ENCODE data around the gene MARCHF6. TPM values are rescaled to one million over a fixed set of nuclear protein-coding genes. Genes with fewer than 3 reads are reported as not detected.

The MARCHF6 gene
- total and polyA plus RNA-seq, 9 of the 15 experiments (the other 6 are each of a cell fraction or from before 2014, with no cell fraction given): 74.1 to 456 (median 116) TPM

- peak; percentile 48 for ATAC-seq
- POLR2A ChIA-PET: interaction anchor here (0.9 to 1.7 kb wide), 3 partner anchors 9 to 24 kb away, joined by 3 read pairs; no protein-coding TSS in a partner anchor
- in situ Hi-C loops (cut with MboI): no loop called here
These were observed 23.0 kb downstream of the MARCHF6 start for GRCh38 chr5:10376544-10376943.

GRCh38 chr5:10377081-10377480 is 23.6 kb downstream of the MARCHF6 start:
- H3K79me2 ChIP-seq (ENCODE audit: control insufficient read depth, insufficient read depth, low read length): peaks cover 91% of the 10 kb centered on the region
- ATAC-seq (peak; percentile 63), FAIRE-seq (peak; percentile 15), DNase-seq (ENCODE audit: extremely low read depth in 1 of 4, low spot score in 3 of 4) (no peak)
- intact Hi-C loops (cut with micrococcal nuclease): no loop called here
- no TSS peak for BruUV-seq (replicated peaks)
- H4K20me1 ChIP-seq (replicated peaks; ENCODE audit: control insufficient read depth, insufficient read depth, low read length): no peaks in the 10 kb centered on the region
- WGBS (ENCODE audit: insufficient coverage, low coverage, missing lambda C conversion rate): 92% methylated on average over 5 of the region's 5 CpGs
- H3K27ac ChIP-seq (ENCODE audit: extremely low read depth, low read depth, low read length): no peak overlapping the region
- H3K9ac ChIP-seq (ENCODE audit: insufficient read depth in 1 of 2, low read depth in 2 of 2, low read length in 2 of 2): peak overlapping the region in 1 of 2 experiments; percentile 14; a peak in 1 of 4 replicates
- H2AFZ ChIP-seq (ENCODE audit: low read depth, low read length): no peak overlapping the region
- ChIA-PET CTCF (ENCODE audit: low intra/inter-chr PET ratio) (no interaction called here), POLR2A (interaction anchor here (0.9 to 1.8 kb wide), 3 partner anchors 9 to 17 kb away, joined by 3 to 9 read pairs (median 3); no protein-coding TSS in a partner anchor)
- peaks cover 79% of the 10 kb centered on the region for H3K36me3 ChIP-seq (ENCODE audit: control insufficient read depth, insufficient read depth, low read length)
- H3K9me1 ChIP-seq (ENCODE audit: control insufficient read depth, insufficient read depth, low read length): no peaks in the 10 kb centered on the region
- no peak overlapping the region for H3K4me3 ChIP-seq
- H3K27me3 ChIP-seq (ENCODE audit: control insufficient read depth in 2 of 2, insufficient read depth in 2 of 2, low read length in 2 of 2): no peaks in the 10 kb centered on the region
- in situ Hi-C loops (cut with MboI): no loop called here
- 0 out of 2 replicates have a peak, but pooled peaks cover 13% of the 10 kb centered on the region for H3K9me3 ChIP-seq (replicated peaks; ENCODE audit: control insufficient read depth, insufficient read depth, low read depth, low read length)
- H3K4me1 ChIP-seq (replicated peaks in 1 of 2; ENCODE audit: control insufficient read depth in 2 of 2, insufficient read depth in 2 of 2, low read length in 2 of 2): no peaks in the 10 kb centered on the region; a peak in 2 of 5 replicates
- no peak overlapping the region for H3K4me2 ChIP-seq (ENCODE audit: insufficient read depth, low read length)
- TF ChIP-seq PHB (CRISPR knock-in tag; IDR thresholded peaks at IDR 0.05) (no peak), ZNF507 (tag; conservative IDR thresholded peaks at IDR 0.05) (no peak), CEBPB (tag; IDR thresholded peaks at IDR 0.05) (no peak), ZNF124 (CRISPR knock-in tag; IDR thresholded peaks at IDR 0.05) (no peak), ARID2 (IDR thresholded peaks at IDR 0.05) (no peak), MAX (CRISPR knock-in tag; IDR thresholded peaks at IDR 0.05) (no peak), POLR2B (IDR thresholded peaks at IDR 0.05; ENCODE audit: low read depth, partially characterized antibody) (no peak), ZNF668 (CRISPR knock-in tag; IDR thresholded peaks at IDR 0.05) (no peak), RBFOX2 (IDR thresholded peaks at IDR 0.05; ENCODE audit: low read depth, low read length) (no peak), BRD4 (IDR thresholded peaks at IDR 0.05) (no peak), ZBED1 (IDR thresholded peaks at IDR 0.05) (no peak)

More at GRCh38 chr5:10376544-10376943, 23.0 kb downstream of the MARCHF6 start:
- Histone ChIP-seq H4K20me1 (replicated peaks; ENCODE audit: control insufficient read depth, insufficient read depth, low read length) (no peaks in the 10 kb centered on the region), H3K9ac (ENCODE audit: insufficient read depth in 1 of 2, low read depth in 2 of 2, low read length in 2 of 2) (no peak overlapping the region), H3K9me1 (ENCODE audit: control insufficient read depth, insufficient read depth, low read length) (no peaks in the 10 kb centered on the region), H3K9me3 (replicated peaks; ENCODE audit: control insufficient read depth, insufficient read depth, low read depth, low read length) (0 out of 2 replicates have a peak, but pooled peaks cover 13% of the 10 kb centered on the region), H3K36me3 (ENCODE audit: control insufficient read depth, insufficient read depth, low read length) (peaks cover 74% of the 10 kb centered on the region), H3K79me2 (ENCODE audit: control insufficient read depth, insufficient read depth, low read length) (peaks cover 91% of the 10 kb centered on the region), H3K27me3 (ENCODE audit: control insufficient read depth in 2 of 2, insufficient read depth in 2 of 2, low read length in 2 of 2) (no peaks in the 10 kb centered on the region), H2AFZ (ENCODE audit: low read depth, low read length) (no peak overlapping the region), H3K4me3 (no peak overlapping the region), H3K4me2 (ENCODE audit: insufficient read depth, low read length) (no peak overlapping the region), H3K27ac (ENCODE audit: extremely low read depth, low read depth, low read length) (no peak overlapping the region), H3K4me1 (replicated peaks in 1 of 2; ENCODE audit: control insufficient read depth in 2 of 2, insufficient read depth in 2 of 2, low read length in 2 of 2) (no peaks in the 10 kb centered on the region; a peak in 2 of 5 replicates)
- TF ChIP-seq NFATC3 (IDR thresholded peaks at IDR 0.05) (no peak), HMBOX1 (IDR thresholded peaks at IDR 0.05) (0 out of 2 replicates have a peak, but pooled peaks have one; percentile 10)
- DNase-seq (ENCODE audit: extremely low read depth in 1 of 4, low spot score in 3 of 4): no peak
- no TSS peak for BruUV-seq (replicated peaks)
- 96% methylated on average over 11 of the region's 11 CpGs for WGBS (ENCODE audit: insufficient coverage, low coverage, missing lambda C conversion rate)
- intact Hi-C loops (cut with micrococcal nuclease): no loop called here
- CTCF ChIA-PET (ENCODE audit: low intra/inter-chr PET ratio): no interaction called here
- FAIRE-seq: no peak
